Duodenal mucosa (tissue), 2 donors: Measurements from ENCODE around the gene YOD1.

Source experiments
- H3K27ac ChIP-seq: one replicate; pipeline ENCODE4 v1.7.0; 2013; ENCODE audit warnings: low read depth, low read length
- H3K27me3 ChIP-seq, 2 donors: one replicate each; pipeline ENCODE4 v1.7.0; 2013; ENCODE audit warnings: low read length in 2 of 2, control low read depth in 1 of 2; ENCODE audit not compliant: insufficient read depth in 2 of 2, control insufficient read depth in 1 of 2
- H3K36me3 ChIP-seq, 2 donors: one replicate each; pipeline ENCODE4 v1.7.0; 2013; ENCODE audit warnings: low read length in 2 of 2, control low read depth in 1 of 2; ENCODE audit not compliant: insufficient read depth in 2 of 2, control insufficient read depth in 1 of 2
- H3K4me1 ChIP-seq, 2 donors: one replicate each; pipeline ENCODE4 v1.7.0; 2013; ENCODE audit warnings: low read length in 2 of 2, control low read depth in 1 of 2; ENCODE audit not compliant: insufficient read depth in 2 of 2, control insufficient read depth in 1 of 2
- H3K4me3 ChIP-seq, 2 donors: one replicate each; pipeline ENCODE4 v1.7.0; 2013; ENCODE audit warnings: low read length in 2 of 2, low read depth in 1 of 2
- H3K9ac ChIP-seq, 2 donors: one replicate each; pipeline ENCODE4 v1.7.0; 2013; ENCODE audit warnings: low read length in 2 of 2, low read depth in 1 of 2
- H3K9me3 ChIP-seq, 2 donors: one replicate each; pipeline ENCODE4 v1.7.0; 2013; ENCODE audit warnings: low read length in 2 of 2, control low read depth in 1 of 2; ENCODE audit not compliant: control insufficient read depth in 1 of 2

Gene YOD1

DNA sequence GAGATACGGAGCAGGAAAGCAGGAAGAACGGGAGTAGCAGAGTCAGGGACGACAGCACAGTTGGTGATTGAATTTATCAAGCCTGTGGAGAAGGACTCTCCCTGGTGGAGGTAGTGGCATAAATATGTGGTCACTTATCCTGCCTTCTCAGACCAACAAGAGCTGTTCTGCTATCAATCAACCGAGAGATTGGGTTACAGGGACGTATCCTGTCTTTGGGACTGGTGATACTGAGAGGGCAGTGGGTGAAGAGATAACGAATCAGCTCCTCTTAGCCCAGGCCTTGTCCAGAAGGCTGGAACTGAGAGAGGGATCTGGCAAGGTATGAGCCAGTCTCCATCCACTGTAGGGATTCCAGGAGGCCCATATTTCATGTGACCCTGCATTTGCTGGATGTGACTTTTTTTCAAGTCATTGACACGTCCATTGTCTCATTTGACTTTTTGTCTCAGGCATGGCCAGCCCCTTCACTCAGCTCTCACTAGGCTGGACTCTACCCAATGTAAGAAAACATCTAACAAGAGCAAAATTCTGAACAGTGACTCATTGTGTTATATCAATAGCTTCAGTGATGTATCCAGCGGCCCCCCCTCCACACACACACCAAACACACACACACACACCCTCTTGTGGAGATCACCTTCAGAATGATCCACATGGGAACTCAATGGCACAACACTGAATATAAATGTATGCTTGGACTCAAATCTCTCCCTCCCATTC lies 29.7 kb downstream of the YOD1 start:
- H3K27me3 ChIP-seq: peaks cover 0 to 3% of the 10 kb centered on the region in 2 donors
- H3K27ac ChIP-seq: no peak overlapping the region
- H3K4me1 ChIP-seq: peaks cover 65 to 84% of the 10 kb centered on the region in 2 donors
- peaks cover 8 to 29% of the 10 kb centered on the region in 2 donors for H3K36me3 ChIP-seq
- no peak overlapping the region for H3K9ac ChIP-seq
- no peaks in the 10 kb centered on the region for H3K9me3 ChIP-seq
- no peak overlapping the region for H3K4me3 ChIP-seq

DNA sequence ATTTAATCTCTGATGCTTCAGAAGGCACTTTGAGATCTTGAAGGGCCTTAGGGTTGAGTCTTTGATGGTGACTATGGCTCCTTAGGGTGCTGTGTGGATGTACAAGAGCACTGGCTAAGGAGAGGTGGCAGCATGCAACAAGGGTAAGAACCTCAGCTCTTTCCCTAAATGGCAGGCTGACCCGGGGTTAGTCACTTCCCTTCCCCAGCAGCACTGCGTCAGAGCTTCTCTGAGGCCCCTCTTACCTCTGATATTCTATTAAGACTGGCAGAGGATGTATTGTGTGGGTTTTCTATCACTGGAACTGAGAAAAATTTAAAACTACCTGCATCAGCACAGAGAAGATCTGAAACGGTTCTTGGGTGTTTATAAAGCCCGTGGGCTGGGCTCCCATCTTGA lies 30.3 kb downstream of the YOD1 start:
- Histone ChIP-seq H3K4me3 (no peak overlapping the region), H3K36me3 (peaks cover 8 to 25% of the 10 kb centered on the region in 2 donors), H3K27ac (no peak overlapping the region), H3K9me3 (no peaks in the 10 kb centered on the region), H3K9ac (no peak overlapping the region), H3K27me3 (peaks cover 0 to 3% of the 10 kb centered on the region in 2 donors), H3K4me1 (peaks cover 62 to 78% of the 10 kb centered on the region in 2 donors)

DNA sequence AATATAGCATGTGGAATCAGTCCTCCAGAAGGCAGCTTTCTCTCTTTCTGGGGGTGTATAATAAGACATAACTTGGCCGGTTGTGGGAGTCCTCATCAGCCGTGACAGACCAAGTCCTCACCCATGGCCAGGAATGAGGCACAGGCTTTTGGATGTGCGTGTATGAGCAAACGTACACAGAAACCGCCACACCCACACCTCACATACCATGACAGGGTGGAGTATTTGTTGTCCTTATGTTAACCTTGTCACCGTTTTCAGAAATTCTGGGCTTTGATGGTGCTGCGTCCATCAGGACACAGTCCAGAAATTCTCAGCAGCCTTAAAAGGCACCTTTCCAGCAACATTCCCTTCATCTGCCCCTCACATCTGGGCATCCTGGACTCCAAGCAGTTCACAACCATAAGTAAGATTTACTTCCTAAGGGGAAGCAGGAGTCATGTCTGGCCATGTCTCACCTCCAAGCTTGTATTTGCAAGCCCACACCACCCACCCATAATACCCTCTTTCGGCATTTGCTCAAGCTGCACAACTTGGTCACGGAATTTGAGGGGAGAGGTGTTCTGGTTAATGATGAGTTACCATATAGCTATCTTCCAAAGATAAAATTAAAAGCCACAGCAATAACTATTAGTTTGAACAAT lies 30.8 kb downstream of the YOD1 start:
- no peaks in the 10 kb centered on the region for H3K9me3 ChIP-seq
- no peak overlapping the region for H3K4me3 ChIP-seq
- no peak overlapping the region for H3K27ac ChIP-seq
- no peak overlapping the region for H3K9ac ChIP-seq
- peaks cover 0 to 3% of the 10 kb centered on the region in 2 donors for H3K27me3 ChIP-seq
- H3K4me1 ChIP-seq: peaks cover 57 to 73% of the 10 kb centered on the region in 2 donors
- H3K36me3 ChIP-seq: peaks cover 8 to 25% of the 10 kb centered on the region in 2 donors

DNA sequence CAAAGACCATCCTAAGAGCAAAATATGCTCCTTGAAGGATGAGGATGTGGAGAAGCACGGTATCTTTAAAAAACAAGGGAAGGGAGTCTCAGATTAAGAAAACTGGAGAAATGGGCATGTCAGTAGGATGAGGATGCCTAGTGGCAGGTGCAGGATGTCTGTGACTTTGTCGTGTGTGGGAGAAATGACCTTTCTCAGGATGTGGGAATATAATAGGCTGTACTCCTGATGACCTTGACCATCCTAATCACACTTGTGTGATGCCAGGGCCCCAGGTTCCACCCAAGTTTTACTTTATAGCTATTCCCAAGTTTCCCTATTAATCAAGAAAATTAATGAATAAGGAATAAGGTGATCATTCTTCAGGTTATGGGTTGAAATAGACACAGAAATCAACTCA lies 31.3 kb downstream of the YOD1 start:
- Histone ChIP-seq H3K36me3 (peaks cover 8 to 25% of the 10 kb centered on the region in 2 donors), H3K4me3 (no peak overlapping the region), H3K9me3 (no peaks in the 10 kb centered on the region), H3K4me1 (peaks cover 53 to 68% of the 10 kb centered on the region in 2 donors), H3K27me3 (peaks cover 0 to 3% of the 10 kb centered on the region in 2 donors), H3K9ac (no peak overlapping the region), H3K27ac (no peak overlapping the region)

DNA sequence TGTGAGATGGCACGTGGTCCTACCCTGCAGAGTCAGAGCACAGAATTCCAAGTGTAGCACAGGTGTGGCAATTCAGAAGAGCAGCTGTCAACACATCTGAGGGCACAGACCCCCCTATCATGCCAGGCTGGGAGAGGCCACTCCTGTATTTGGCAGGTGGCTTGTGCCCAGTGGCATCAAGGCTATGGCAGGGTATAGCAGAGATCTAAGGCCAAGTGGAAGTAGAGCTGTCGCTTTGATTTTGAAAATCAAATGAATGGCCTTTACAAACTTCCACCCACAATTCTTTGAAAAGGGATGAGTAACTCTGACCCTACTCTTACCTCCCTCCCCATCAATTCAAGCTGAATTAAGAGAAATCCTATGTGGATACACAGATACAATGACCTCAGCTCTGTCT lies 31.8 kb downstream of the YOD1 start:
- peaks cover 0 to 3% of the 10 kb centered on the region in 2 donors for H3K27me3 ChIP-seq
- no peak overlapping the region for H3K4me3 ChIP-seq
- no peaks in the 10 kb centered on the region for H3K9me3 ChIP-seq
- no peak overlapping the region for H3K27ac ChIP-seq
- peaks cover 8 to 25% of the 10 kb centered on the region in 2 donors for H3K36me3 ChIP-seq
- no peak overlapping the region for H3K9ac ChIP-seq
- H3K4me1 ChIP-seq: peaks cover 48 to 63% of the 10 kb centered on the region in 2 donors

DNA sequence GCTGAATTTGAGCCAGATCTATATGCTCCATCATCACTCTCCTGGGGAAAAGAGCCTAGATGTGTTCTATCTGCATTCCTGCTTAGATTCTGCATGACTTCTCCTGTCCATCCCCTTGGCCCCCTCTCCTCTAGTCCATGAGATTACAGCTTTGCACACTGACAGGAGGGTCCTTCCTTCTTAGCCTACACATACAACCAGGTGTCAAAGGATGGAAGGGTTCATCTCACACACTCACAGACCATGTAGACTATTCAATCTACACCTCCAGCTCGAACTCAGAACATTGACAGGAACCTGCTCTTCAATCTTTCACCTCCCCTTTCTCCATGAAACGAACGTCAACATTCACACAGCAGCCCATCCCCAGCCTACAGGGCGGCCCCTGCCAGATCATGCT lies 32.3 kb downstream of the YOD1 start:
- H3K9ac ChIP-seq: no peak overlapping the region
- peaks cover 43 to 59% of the 10 kb centered on the region in 2 donors for H3K4me1 ChIP-seq
- H3K27ac ChIP-seq: no peak overlapping the region

DNA sequence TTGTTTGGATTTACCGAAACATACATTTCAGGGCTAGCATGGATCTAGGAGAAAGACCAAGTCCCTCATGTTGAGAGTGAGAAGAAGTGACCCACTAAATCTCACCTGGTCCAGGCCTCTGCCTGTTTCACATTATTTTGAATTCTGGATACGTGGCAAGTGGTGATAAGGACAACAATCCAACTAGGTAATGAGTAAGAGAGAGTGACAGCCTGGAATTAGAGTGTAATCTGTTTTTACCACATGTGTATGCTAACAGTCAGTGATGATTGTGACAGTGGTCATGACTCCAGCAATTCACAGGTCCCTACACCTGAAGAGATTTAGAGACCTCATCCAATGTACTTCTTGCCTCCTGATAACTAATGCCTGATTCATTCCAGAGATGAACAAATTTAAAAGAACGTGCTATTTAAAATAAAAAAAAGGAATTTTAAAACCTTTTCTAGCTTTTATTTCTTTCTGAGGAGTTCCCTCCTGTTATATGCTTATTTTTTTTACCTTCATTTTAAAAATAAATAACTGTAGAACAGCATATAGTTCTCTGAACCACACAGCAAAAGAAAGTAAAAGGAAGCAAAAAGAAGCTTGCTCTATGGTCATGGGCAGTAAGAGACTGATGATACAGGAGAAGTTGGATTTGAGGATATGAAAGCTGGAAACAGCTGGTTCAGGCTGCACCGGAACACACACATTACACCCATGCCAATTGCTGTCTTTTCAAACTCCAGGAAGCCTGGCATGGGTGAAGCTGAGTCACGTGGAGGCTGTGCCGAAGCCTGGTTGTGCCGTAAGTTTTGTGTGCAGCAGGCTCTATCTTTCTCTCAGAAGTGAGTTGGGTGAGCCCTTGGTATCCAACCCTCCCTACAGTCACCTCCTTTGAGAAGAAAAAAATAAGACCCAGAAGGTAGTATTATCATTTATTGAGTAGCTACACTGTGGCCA lies 33.1 kb downstream of the YOD1 start:
- Histone ChIP-seq H3K4me1 (peaks cover 35 to 51% of the 10 kb centered on the region in 2 donors), H3K9me3 (no peaks in the 10 kb centered on the region), H3K36me3 (peaks cover 0 to 16% of the 10 kb centered on the region in 2 donors), H3K4me3 (no peak overlapping the region), H3K9ac (no peak overlapping the region), H3K27me3 (peaks cover 0 to 3% of the 10 kb centered on the region in 2 donors), H3K27ac (no peak overlapping the region)

More for the DNA sequence above, 32.3 kb downstream of the YOD1 start:
- H3K4me3 ChIP-seq: no peak overlapping the region
- no peaks in the 10 kb centered on the region for H3K9me3 ChIP-seq
- peaks cover 6 to 25% of the 10 kb centered on the region in 2 donors for H3K36me3 ChIP-seq
- H3K27me3 ChIP-seq: peaks cover 0 to 3% of the 10 kb centered on the region in 2 donors

DNA sequence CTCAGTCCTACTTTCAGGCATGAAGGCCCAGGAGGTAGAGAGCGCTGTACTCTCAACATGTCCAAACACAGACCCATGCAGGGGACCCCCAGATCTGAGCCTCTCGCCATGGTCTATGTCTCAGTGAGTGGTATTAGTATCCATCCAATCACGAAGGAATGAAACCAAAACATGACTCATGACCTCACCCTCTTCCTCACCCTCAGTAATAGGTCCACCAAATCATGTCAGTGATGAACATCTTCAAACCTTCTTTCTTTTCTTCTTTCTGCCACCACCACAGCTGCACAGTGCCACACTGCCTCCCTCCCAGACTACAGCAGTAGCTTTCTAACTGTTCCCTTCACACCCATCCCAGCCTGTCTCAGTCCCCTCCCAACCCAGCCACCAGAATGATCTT lies 35.2 kb downstream of the YOD1 start:
- peaks cover 0 to 3% of the 10 kb centered on the region in 2 donors for H3K27me3 ChIP-seq
- no peak overlapping the region for H3K27ac ChIP-seq
- H3K9ac ChIP-seq: no peak overlapping the region
- no peaks in the 10 kb centered on the region for H3K36me3 ChIP-seq
- H3K9me3 ChIP-seq: no peaks in the 10 kb centered on the region
- H3K4me1 ChIP-seq: peaks cover 18 to 34% of the 10 kb centered on the region in 2 donors
- H3K4me3 ChIP-seq: no peak overlapping the region

DNA sequence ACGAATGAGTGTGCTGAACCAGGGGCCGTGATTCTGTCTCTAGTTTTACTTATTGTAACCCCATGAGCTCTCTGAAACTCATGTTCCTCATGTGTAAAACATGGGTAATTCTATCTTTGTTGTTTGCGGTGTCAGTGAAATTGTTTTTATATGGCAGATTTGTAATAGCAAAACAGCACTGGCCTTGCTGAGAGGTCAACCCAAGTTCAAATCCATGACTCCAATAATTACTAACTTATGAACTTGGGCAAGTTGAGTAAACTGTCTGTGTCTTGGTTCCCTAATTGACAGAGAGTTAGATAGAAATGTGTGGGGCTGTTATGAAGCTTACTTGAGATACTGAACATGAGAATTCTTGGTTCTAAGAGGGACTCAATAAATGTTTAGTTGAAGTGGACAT lies 36.3 kb downstream of the YOD1 start:
- Histone ChIP-seq H3K9ac (no peak overlapping the region), H3K4me1 (peaks cover 16 to 34% of the 10 kb centered on the region in 2 donors), H3K27ac (no peak overlapping the region), H3K9me3 (no peaks in the 10 kb centered on the region), H3K4me3 (no peak overlapping the region), H3K27me3 (peaks cover 0 to 3% of the 10 kb centered on the region in 2 donors), H3K36me3 (no peaks in the 10 kb centered on the region)
